Fibroblast of pulmonary artery (primary cell): ENCODE measurements around the gene RER1.
A peak's percentile ranks its signal among the peaks of the same experiment; 100 is the strongest.

Source experiments
- DNase-seq: peaks from one replicate; pipeline ENCODE4 v3.0.0-alpha.2; 2010; ENCODE audit warnings: low read depth
- H3K4me3 ChIP-seq: replicated peaks from 2 replicates; pipeline ENCODE4 v1.5.1; 2011; ENCODE audit warnings: low read depth, mild to moderate bottlenecking, control low read depth, low read length, moderate library complexity
- TF ChIP-seq, protein P1 (sequence below): IDR thresholded peaks from 2 replicates; pipeline ENCODE4 v1.5.1; 2011; ENCODE audit warnings: mild to moderate bottlenecking, control low read depth, low read length, inconsistent platforms; ENCODE audit errors: missing control alignments

The RER1 gene

DNA sequence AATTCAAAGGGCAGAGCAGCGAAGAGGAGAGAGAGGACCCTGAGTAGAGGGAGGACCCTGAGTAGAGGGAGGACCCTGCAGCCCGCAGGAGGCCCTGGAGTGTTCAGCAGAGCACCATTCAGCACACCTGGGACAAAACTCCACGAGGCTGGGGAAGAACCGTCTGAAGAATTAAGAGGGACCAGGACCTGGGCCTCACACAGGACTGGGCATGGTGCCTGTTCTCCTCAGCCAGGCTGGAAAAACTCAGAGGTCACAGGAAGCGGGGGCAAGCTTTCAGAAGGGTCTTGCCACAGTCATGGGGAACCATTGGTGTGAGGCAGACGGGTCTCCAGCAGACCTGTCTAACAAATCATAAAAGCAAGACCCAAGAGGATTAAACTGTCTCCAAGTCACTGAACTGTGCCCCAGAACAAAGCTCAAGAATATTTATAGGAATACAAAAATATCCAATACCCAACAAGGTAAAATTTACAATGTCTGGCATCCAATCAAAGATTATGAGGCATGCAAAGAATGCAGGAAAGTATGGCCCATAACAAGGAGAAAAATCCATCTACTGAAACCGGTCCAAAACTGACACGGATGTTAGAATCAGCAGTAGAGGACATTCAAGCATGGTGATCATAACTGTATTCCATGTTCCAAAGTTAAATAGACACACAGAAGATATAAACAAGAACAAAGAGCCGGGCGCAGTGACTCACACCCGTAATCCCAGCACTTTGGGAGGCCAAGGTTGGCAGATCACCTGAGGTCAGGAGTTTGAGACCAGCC lies 30.9 kb upstream of the RER1 start:
- DNase-seq: peak; percentile 17
- TF ChIP-seq, protein P1, sequence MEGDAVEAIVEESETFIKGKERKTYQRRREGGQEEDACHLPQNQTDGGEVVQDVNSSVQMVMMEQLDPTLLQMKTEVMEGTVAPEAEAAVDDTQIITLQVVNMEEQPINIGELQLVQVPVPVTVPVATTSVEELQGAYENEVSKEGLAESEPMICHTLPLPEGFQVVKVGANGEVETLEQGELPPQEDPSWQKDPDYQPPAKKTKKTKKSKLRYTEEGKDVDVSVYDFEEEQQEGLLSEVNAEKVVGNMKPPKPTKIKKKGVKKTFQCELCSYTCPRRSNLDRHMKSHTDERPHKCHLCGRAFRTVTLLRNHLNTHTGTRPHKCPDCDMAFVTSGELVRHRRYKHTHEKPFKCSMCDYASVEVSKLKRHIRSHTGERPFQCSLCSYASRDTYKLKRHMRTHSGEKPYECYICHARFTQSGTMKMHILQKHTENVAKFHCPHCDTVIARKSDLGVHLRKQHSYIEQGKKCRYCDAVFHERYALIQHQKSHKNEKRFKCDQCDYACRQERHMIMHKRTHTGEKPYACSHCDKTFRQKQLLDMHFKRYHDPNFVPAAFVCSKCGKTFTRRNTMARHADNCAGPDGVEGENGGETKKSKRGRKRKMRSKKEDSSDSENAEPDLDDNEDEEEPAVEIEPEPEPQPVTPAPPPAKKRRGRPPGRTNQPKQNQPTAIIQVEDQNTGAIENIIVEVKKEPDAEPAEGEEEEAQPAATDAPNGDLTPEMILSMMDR: no peak
- no peak overlapping the region for H3K4me3 ChIP-seq

DNA sequence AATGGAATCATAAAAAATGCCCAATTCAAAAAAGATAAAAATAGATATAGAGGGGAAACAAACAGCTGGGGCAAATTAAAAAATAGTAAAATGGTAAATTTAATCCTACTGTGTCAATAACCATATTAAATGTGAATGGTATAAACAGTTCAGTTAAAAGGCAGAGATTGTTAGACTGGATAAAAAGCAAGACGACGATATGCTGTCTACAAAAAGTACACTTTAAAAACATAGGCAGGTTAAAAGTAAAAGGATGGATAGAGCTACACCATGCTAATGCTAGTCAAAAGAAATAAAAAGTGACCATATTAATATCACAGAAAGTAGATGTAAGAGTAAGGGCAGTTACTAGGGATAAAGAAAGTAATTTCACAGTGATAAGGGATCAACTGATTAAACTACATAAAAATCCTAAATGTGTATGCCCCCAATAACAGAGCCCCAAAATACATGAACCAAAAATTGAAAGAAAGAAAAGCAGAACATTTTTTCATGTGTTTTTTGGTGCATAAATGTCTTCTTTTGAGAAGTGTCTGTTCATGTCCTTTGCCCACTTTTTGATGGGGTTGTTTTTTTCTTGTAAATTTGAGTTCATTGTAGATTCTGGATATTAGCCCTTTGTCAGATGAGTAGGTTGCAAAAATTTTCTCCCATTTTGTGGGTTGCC lies 27.7 kb upstream of the RER1 start:
- TF ChIP-seq, protein P1: no peak
- H3K4me3 ChIP-seq: no peak overlapping the region

DNA sequence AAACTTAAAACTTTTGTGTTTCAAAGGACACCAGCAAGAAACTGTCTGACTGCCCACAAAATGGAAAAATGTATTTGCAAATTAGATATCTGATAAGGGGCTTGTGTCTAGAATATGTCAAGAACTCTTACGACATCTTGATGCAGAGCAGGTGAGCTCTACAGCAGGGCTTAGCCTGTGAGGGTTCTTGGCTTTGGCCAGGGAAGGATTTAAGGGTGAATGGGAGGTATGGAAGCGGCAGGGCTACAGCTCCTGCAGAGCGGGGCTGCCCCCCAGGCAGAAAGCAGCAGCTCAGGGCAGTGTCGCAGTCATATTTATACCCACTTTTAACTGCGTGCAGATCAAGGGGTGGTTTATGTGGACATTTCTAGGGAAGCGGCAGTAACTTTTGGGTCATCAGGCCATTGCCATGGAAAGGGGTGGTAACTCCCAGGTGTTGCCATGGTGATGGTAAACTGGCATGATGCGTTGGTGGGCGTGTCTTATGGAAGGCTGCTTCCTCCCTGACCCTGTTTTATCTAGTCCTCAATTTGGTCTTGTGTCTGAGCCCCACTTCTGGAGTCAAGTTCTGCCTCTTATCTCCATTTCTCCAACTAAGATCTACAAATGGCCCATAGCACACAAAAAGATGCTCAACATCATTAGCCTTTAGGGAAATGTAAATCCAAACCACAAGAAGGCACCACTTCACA lies 23.4 kb upstream of the RER1 start:
- TF ChIP-seq, protein P1: no peak
- no peak for DNase-seq
- no peak overlapping the region for H3K4me3 ChIP-seq

More for the DNA sequence above, 27.7 kb upstream of the RER1 start:
- DNase-seq: no peak

DNA sequence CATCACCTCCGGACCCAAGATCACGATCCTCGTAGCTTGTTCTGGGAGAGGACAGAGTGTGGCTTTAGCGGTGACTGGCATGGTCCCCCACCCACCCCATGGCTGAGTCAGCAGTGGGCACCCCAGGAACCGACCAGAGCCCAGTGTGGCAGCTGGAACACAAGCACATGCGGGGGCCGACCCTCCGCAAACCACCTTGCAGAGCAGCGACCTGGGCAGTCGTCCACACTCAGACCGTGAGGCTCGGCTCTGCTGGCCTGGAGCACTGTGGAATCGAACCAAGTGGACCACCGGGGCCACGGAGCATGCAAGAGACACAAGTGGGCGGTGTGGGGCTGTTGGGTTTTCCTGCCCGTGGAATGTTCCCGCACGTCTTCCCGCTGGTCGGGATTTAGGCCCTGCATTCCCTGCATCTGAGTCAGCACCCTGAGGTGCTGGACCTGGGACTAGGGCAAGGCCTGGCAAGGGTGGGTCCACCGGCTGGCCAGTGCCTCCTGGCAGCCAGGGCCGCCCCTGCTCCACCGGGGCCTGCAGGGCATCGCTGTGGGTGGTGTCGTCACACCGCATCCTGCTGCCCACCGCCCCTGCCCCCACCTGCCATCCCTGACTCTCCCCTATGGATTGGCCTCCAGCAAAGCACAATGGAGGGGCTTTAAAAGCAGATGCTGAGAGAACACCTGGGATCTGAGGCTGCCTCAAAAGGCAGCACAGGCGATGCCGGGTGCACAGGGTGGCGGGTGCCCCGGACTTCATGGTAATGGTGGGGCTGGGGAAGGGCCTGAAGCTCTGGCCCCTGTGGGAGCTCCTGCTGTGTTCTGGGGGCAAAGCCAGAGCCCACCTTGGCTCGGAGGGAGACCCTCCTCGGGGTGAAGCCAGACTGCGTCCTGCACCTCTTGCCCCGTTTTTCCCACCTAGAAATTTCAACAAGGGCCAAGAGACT lies 18.8 kb upstream of the RER1 start:
- DNase-seq: no peak
- no peak overlapping the region for H3K4me3 ChIP-seq
- TF ChIP-seq, protein P1: no peak

DNA sequence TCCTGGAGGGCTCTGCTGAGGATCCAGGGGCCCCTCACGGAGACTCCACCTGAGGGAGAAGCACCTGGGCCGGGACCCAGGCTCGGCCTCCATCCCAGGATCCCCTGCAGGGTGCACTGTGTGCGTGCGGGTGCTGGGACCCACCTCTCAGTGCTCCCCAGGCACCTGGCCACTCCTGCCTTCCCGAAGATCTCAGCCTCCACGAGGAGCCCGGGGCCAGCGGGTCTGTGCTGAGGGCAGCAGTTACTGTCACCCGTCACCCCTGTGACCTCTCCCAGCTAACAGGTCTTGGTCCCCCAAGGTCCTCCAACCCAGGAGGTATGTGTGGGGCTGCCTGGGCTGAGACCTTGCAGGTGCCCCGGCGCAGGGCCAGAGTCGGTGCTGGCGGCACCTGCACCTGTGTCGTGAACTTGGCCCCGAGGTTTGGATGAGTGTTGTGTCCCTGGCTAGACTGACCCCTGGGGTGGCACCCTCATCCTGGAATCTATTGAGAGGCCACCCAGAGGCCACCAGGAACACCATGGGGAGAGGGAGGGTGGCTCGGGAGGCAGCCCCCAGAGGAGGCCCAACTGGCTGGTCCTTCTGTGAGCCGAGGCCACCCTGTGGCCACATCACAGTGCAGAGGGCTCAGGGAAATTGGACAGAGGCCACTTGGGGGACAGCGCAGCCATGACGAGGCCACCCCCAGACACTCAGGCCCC lies 17.9 kb upstream of the RER1 start:
- no peak for DNase-seq
- H3K4me3 ChIP-seq: no peak overlapping the region
- TF ChIP-seq, protein P1: no peak
